Activated CD8-positive, alpha-beta T cell treated with anti-CD3 and anti-CD28 coated beads for 36 hours (primary cell): ENCODE data around the gene REC8. TPM values are rescaled to one million over a fixed set of nuclear protein-coding genes. Genes with fewer than 3 reads are reported as not detected.

ENCODE experiments used
- ATAC-seq: fragments of 200-7000 bp; cut with Tn5 transposase; one replicate; pipeline ENCODE4 v1.10.0; 2021; ENCODE audit warnings: mild to moderate bottlenecking, moderate library complexity
- CTCF ChIA-PET: fragments of 350-600 bp; sonication (Branson Sonifier 250); formaldehyde crosslinking; loops from one replicate; lab custom pipeline; 2021; ENCODE audit warnings: antibody characterized with exemption; lab: Charles Lee
- POLR2A ChIA-PET: fragments of 350-600 bp; sonication (Branson Sonifier 250); formaldehyde crosslinking; loops from one replicate; lab custom pipeline; 2021; ENCODE audit warnings: antibody characterized with exemption; lab: Charles Lee
- DNase-seq: peaks from one replicate; pipeline ENCODE4 v3.0.0-alpha.2; 2020
- H3K27ac Mint-ChIP-seq: one replicate; pipeline ENCODE4 v1.8.0; 2021; ENCODE audit warnings: mild to moderate bottlenecking, mixed read lengths
- H3K27me3 Mint-ChIP-seq: one replicate; pipeline ENCODE4 v1.8.0; 2021; ENCODE audit warnings: mixed read lengths
- H3K36me3 Mint-ChIP-seq: one replicate; pipeline ENCODE4 v1.8.0; 2021; ENCODE audit warnings: low read depth, mixed read lengths
- H3K4me1 Mint-ChIP-seq: one replicate; pipeline ENCODE4 v1.8.0; 2021; ENCODE audit warnings: low read depth, mixed read lengths
- H3K4me3 Mint-ChIP-seq: one replicate; pipeline ENCODE4 v1.8.0; 2021; ENCODE audit warnings: mild to moderate bottlenecking, moderate library complexity, mixed read lengths
- H3K9me3 Mint-ChIP-seq: one replicate; pipeline ENCODE4 v1.8.0; 2021; ENCODE audit warnings: mixed read lengths
- intact Hi-C: fragments of 100-400 bp; cut with micrococcal nuclease; formaldehyde crosslinking; loops from one replicate; pipeline ENCODE4 v1.10.0; 2022
- total RNA-seq, 2 experiments: library from RNA; stranded (reverse); gene quantifications; one replicate each; pipeline ENCODE4 v1.2.3, GENCODE V29; 2021
- TF ChIP-seq, protein P1 (sequence below): fragments of 200-600 bp; IDR thresholded peaks from one replicate; pipeline ENCODE4 v1.8.0; 2022; ENCODE audit warnings: antibody characterized with exemption, mild to moderate bottlenecking

Gene REC8
- total RNA-seq, 2 experiments from 2014 or later: 25.0 to 32.9 TPM

DNA sequence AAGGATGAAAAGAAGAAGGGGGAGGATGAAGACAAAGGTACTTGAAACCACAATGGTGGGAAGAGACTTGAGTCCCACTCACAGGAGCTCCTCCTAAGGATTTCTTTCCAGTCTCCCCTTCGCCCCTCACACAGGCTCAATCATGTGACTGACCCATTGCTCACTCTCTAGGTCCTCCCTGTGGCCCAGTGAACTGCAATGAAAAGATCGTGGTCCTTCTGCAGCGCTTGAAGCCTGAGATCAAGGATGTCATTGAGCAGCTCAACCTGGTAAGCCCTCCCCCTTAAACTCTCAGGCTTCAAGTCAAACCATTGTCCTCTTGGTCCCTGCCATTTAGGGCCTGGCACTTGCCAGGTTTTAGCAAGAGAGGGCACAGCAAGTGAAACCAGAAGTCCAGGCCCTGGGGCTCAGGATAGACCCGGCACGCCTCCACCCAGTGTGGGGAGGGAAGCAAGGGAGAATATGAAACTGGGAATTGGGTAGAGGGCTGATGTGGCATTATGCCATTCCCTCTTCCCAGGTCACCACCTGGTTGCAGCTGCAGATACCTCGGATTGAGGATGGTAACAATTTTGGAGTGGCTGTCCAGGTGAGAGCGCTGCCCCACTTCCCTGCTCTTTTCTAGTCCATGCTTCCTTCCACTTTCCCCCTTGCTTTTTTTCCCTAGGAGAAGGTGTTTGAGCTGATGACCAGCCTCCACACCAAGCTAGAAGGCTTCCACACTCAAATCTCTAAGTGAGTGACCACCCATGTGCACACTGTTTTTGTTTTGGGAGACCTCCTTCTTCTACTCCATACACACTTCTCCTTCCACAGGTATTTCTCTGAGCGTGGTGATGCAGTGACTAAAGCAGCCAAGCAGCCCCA, 34.1 kb upstream of the REC8 start:
- DNase-seq (no peak), ATAC-seq (no peak)
- Mint-ChIP-seq H3K4me1 (peaks cover 49% of the 10 kb centered on the region), H3K4me3 (peak overlapping the region; percentile 97), H3K36me3 (peaks cover 52% of the 10 kb centered on the region), H3K27ac (peak overlapping the region; percentile 92), H3K9me3 (no peaks in the 10 kb centered on the region), H3K27me3 (no peaks in the 10 kb centered on the region)
- POLR2A ChIA-PET: interaction anchor here (0.6 to 5.8 kb wide), 16 partner anchors 9 to 58 kb away, joined by 3 to 53 read pairs (median 4); partner anchors contain the start of genes DCAF11, IPO4, IRF9 and NRL
- CTCF ChIA-PET: interaction anchor here (1.1 to 3.5 kb wide), 9 partner anchors 9 to 105 kb away, joined by 3 to 22 read pairs (median 4); partner anchors contain the start of genes DCAF11, IRF9, NRL and PSME2
- intact Hi-C loops: no loop called here
- TF ChIP-seq, protein P1, sequence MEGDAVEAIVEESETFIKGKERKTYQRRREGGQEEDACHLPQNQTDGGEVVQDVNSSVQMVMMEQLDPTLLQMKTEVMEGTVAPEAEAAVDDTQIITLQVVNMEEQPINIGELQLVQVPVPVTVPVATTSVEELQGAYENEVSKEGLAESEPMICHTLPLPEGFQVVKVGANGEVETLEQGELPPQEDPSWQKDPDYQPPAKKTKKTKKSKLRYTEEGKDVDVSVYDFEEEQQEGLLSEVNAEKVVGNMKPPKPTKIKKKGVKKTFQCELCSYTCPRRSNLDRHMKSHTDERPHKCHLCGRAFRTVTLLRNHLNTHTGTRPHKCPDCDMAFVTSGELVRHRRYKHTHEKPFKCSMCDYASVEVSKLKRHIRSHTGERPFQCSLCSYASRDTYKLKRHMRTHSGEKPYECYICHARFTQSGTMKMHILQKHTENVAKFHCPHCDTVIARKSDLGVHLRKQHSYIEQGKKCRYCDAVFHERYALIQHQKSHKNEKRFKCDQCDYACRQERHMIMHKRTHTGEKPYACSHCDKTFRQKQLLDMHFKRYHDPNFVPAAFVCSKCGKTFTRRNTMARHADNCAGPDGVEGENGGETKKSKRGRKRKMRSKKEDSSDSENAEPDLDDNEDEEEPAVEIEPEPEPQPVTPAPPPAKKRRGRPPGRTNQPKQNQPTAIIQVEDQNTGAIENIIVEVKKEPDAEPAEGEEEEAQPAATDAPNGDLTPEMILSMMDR: no peak

DNA sequence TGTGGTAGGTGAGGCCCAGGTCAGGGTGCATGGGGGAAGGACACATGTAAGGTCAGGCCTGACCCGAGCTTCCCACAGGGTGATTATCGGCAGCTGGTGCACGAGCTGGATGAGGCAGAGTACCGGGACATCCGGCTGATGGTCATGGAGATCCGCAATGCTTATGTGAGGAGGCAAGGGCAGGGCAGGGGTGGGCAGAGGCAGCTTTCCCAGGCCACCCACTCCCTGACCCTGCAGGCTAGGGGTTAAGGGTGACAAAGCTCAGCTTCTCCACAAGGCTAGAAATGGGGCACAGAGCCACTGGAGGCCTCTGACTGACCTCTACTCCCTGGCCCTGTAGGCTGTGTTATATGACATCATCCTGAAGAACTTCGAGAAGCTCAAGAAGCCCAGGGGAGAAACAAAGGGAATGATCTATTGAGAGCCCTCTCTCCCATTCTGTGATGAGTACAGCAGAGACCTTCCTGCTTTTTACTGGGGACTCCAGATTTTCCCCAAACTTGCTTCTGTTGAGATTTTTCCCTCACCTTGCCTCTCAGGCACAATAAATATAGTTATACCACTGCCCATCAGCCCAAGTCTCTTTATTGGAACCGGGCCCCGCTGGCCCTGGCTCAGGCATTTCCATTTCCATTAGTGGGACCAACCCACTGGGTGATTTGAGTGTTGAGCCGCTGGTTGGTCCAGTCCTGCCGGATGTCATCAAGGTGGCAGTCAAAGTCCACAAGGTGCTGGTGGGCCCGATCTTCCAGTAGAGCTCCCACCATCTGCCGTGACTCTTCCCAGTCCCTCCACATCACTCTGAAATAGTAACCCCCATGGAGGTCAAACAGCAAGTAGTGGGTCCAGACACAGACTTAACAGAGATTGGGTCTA, 33.2 kb upstream of the REC8 start:
- H3K4me1 Mint-ChIP-seq: peaks cover 53% of the 10 kb centered on the region
- peaks cover 61% of the 10 kb centered on the region for H3K36me3 Mint-ChIP-seq
- ChIA-PET CTCF (interaction anchor here (1.2 to 3.5 kb wide), 4 partner anchors 22 to 80 kb away, joined by 4 to 22 read pairs (median 11); partner anchors contain the start of genes DCAF11, IRF9 and NRL), POLR2A (interaction anchor here (0.6 to 5.8 kb wide), 11 partner anchors 8 to 698 kb away, joined by 3 to 53 read pairs (median 4); partner anchors contain the start of genes DCAF11, IPO4, IRF9 and NRL)
- H3K27ac Mint-ChIP-seq: peak overlapping the region; percentile 83
- TF ChIP-seq, protein P1: no peak
- H3K4me3 Mint-ChIP-seq: peak overlapping the region; percentile 97
- ATAC-seq: no peak
- intact Hi-C loops: no loop called here
- H3K9me3 Mint-ChIP-seq: no peaks in the 10 kb centered on the region
- no peaks in the 10 kb centered on the region for H3K27me3 Mint-ChIP-seq
- DNase-seq: no peak

DNA sequence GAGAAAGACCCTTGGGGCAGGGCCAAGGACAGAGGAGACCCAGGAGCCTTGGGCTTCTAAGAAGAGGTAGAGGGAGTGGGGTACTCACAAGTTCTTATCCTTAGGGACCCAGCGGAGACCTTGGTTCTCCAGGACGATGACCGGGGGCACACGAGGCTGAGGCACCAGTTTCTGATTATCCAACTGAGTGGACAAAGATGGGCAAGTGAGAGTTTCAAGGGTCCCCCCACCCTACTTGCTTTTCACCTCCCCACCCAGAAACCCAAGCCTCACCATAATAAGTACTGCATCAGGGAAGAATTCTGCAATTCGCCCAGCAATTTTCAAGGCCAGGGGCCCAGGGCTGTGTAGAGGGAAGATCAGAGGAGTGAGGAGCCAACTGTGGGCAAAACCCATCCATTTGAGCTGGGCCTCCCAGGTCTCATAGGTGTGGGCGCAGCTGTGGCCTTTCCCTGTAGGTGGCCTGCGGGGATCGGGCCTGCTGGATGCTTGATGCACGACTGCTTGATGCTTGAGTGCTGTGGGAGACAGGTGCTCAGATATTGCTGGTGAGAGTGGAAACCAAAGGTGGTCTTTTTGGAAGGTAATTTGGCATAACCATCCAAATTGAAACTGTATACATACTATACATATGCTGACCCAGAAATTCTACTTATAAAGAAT, 32.5 kb upstream of the REC8 start:
- ATAC-seq (no peak), DNase-seq (peak; percentile 53)
- Mint-ChIP-seq H3K4me1 (peaks cover 59% of the 10 kb centered on the region), H3K4me3 (peak overlapping the region; percentile 97), H3K27me3 (no peaks in the 10 kb centered on the region), H3K27ac (peak overlapping the region; percentile 83), H3K9me3 (no peaks in the 10 kb centered on the region), H3K36me3 (peaks cover 67% of the 10 kb centered on the region)
- TF ChIP-seq, protein P1: no peak
- intact Hi-C loops: no loop called here
- ChIA-PET CTCF (interaction anchor here (3.4 kb wide), 1 partner anchor 22 kb away, joined by 18 read pairs; the partner anchor contains the start of gene IRF9), POLR2A (interaction anchor here (0.5 to 5.8 kb wide), 10 partner anchors 7 to 699 kb away, joined by 3 to 53 read pairs (median 4); partner anchors contain the start of genes DCAF11, IPO4, IRF9 and NRL)

DNA sequence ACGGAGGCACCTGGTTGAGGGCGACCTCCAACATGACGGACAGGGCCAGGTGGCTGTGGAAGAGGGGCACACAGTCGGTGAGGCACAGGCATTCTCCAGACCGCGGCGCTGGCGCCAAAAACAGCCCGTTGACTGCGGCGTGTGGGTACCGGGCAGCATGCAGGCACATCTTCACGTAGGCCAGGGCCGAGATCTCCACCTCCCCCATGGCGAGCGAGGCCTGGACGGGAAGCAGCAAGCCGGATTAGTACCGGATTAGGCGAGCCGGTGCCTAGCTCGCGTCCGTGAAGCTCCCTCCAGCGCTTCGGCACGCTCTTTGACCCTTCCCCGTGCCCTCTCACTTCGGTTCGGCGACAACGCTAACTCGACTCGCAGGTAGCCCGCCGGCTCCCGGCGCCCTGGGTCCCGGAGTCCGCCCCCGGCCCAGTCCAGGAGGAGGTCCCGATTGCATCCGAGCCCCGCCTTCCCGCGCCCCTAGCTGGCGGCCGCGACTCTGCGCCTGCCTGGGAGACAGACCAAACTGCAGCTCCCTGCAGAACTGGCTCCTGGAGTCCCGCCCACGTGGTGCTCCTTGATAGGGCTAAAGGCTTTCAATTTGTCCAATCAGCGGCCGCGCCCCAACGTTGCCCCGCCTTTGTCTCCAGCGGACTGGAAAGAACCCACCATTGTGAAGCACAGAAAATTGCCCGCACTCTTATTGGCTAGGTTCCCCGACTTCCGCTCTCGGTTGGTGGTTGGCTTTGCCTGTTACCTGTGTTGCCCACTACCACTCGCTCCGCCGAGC, 30.6 kb upstream of the REC8 start, which contains the start of gene EMC9:
Gene EMC9 (minus strand): TSS at position 495 of the 784 bp plus-strand sequence. CDS start 287 bp downstream, at position 208.
- H3K4me1 Mint-ChIP-seq: peaks cover 68% of the 10 kb centered on the region
- H3K4me3 Mint-ChIP-seq: peak within 1 kb of the TSS; percentile 97
- POLR2A ChIA-PET: interaction anchor here (0.6 to 2.3 kb wide), 14 partner anchors 8 to 85 kb away, joined by 3 to 19 read pairs (median 4); partner anchors contain the start of genes DCAF11, IPO4, IRF9 and NRL
- H3K27ac Mint-ChIP-seq: peak within 1 kb of the TSS; percentile 97
- no peaks in the 10 kb centered on the region for H3K9me3 Mint-ChIP-seq
- intact Hi-C loops: loop anchor here (2.0 kb wide), 1 partner anchor 26 kb away; the partner anchor contains the start of genes DCAF11 and NRL
- H3K36me3 Mint-ChIP-seq: peaks cover 83% of the 10 kb centered on the region
- DNase-seq (peak; percentile 100), ATAC-seq (peak; percentile 87)
- TF ChIP-seq, protein P1: peak; percentile 39
- H3K27me3 Mint-ChIP-seq: no peaks in the 10 kb centered on the region
- CTCF ChIA-PET: interaction anchor here (0.7 to 1.7 kb wide), 8 partner anchors 9 to 100 kb away, joined by 3 to 15 read pairs (median 6); partner anchors contain the start of genes DCAF11, IRF9 and NRL
